ENCODE data around the gene PIP5K1B.

DNA sequence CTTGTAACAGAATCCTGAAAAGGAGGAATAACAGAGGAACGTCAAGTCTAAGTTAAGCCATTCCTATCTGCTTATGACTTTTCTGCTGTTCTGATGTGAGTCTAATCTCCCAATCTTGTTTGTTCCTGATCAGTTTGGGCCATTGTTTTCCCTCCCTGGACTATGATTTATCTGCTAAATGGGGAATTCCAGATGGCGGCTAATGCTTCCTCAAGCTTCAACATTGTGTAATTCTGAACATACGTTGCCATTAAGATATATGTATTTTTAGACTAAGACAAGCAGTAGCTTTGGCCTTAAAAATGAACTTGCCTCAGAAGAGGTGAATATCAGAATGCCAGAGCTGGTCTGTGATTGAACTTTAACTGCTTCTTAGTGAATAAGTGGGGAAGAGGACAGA lies 166.2 kb downstream of the PIP5K1B start:
- TF ChIP-seq, protein P1, sequence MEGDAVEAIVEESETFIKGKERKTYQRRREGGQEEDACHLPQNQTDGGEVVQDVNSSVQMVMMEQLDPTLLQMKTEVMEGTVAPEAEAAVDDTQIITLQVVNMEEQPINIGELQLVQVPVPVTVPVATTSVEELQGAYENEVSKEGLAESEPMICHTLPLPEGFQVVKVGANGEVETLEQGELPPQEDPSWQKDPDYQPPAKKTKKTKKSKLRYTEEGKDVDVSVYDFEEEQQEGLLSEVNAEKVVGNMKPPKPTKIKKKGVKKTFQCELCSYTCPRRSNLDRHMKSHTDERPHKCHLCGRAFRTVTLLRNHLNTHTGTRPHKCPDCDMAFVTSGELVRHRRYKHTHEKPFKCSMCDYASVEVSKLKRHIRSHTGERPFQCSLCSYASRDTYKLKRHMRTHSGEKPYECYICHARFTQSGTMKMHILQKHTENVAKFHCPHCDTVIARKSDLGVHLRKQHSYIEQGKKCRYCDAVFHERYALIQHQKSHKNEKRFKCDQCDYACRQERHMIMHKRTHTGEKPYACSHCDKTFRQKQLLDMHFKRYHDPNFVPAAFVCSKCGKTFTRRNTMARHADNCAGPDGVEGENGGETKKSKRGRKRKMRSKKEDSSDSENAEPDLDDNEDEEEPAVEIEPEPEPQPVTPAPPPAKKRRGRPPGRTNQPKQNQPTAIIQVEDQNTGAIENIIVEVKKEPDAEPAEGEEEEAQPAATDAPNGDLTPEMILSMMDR (conservative IDR thresholded peaks at IDR 0.05 in 1 of 2, IDR thresholded peaks at IDR 0.05 in 1 of 2; ENCODE audit: low read depth in 1 of 2, low read length in 2 of 2): no peak
- TF ChIP-seq EZH2 (IDR thresholded peaks at IDR 0.05; ENCODE audit: low read length, missing control alignments): no peak

Data from fibroblast of lung (primary cell).